Erythroblast (primary cell): ENCODE measurements around the gene CIC.

ENCODE experiments used
- GATA1 ChIP-seq: IDR thresholded peaks from 2 replicates; pipeline ENCODE4 v1.6.1; 2011; ENCODE audit warnings: low read depth, mild to moderate bottlenecking, control low read depth, low read length, moderate library complexity
- POLR2A ChIP-seq: IDR thresholded peaks from 2 replicates; pipeline ENCODE4 v1.6.1; 2011; ENCODE audit warnings: mild to moderate bottlenecking, low read length

DNA sequence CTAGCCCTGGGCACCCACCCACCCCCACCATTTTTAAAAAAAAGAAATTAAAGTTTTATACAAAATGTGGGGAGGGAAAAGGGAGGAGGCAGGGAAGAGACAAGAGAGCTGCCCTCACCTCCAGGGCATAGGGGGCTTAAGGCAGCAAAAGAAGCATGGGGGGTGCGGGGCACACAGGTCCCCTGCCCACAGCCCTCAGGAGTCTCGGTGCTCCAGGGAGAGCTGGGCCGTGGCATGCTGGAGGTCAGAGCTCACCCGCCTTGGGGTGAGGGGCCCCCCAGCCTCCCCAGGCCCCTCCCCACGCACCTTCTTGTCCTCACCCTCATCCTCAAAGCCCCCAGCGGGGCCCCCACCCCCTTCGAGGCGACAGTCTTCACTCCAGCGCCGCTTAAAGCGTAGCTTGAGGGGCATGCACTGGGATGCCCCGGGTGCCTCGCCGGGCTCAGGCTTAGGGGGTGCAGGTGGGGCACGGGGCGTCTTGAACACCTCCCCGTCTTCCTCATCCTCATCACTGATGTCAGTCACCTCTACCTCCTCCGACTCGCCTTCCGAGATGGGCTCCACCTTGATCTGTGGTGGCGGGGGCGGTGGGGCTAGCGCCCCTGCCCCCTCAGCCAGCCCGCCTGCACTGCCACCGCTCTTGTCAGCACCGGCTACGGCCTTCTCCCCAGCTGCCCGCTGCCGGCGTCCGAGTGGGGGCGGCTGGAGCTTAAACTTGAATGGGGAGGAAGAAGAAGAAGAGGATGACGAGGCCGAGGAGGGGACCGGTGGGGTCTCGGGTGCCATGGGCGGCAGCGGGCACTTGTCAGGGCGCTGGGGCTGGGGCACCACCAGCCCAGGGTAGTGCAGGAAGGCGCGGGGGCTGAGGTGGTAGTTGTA lies 20.5 kb upstream of the CIC start:
- no peak for TF ChIP-seq POLR2A
- TF ChIP-seq GATA1 = no peak
